Measurements from ENCODE around the gene USP7. TPM values are rescaled to one million over a fixed set of nuclear protein-coding genes. Genes with fewer than 3 reads are reported as not detected.
"Not testable (repeated sequence)": the region's sequence is repeated elsewhere in the genome, so short reads cannot be mapped to it uniquely, and the experiment has no call there.

The USP7 gene
- total RNA-seq, 2 donors from 2014 or later = 161 to 180 TPM

DNA sequence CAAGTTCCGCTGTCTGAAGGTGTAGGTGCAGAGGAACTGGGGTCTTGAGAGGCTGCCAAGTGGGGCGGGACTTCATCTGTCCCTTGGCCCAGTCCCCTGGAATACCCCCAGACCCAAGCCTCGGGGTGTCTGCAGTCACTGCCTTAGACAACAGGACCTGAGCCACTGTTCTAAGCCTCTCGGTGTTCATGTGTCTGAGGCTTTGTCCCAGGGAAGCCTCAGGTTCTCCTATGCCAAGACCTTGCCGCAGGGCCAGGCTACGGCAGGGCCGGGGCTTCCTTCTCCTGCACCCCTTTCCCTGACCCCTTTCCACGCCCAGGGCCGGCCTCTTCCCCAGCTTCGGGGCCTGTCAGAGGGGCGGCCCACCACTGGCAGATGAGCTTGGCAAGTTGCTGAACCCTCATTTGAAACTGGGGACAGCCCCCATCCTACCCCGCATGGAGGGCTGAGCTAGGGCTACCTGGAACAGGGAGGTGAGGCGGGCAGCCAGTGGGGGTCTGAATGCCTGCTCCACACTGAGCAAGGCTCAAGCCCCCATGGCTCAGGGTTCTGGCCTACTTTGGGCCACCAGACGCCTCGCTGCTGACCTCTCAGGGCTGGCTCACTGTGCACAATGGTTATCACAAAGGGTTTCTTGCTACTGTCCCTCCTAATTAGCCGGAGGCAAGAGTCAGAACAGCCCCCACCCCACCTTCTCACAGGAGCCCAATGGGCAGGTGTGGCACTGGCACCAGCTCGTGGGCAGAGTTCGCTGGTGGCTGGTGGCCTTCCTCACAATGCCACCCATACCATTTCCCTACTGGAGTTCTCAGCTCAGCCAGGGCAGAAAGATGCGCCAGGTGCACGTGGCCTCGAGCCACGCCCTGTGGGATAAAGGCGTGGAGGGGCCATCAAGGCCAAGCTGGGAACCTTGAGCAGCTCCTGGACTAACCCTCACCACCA lies 74.5 kb downstream of the USP7 start:
- H3K36me3 Mint-ChIP-seq = peaks cover 6% of the 10 kb centered on the region
- H3K27me3 Mint-ChIP-seq = no peaks in the 10 kb centered on the region
- H3K27ac Mint-ChIP-seq = no peak overlapping the region
- DNase-seq (ENCODE audit: low spot score) (no peak), ATAC-seq (no peak)
- no peaks in the 10 kb centered on the region for H3K9me3 Mint-ChIP-seq
- H3K4me1 Mint-ChIP-seq (ENCODE audit: low read depth in 2 of 2) = peaks cover 19 to 21% of the 10 kb centered on the region in 2 donors
- no peak overlapping the region for H3K4me3 Mint-ChIP-seq

DNA sequence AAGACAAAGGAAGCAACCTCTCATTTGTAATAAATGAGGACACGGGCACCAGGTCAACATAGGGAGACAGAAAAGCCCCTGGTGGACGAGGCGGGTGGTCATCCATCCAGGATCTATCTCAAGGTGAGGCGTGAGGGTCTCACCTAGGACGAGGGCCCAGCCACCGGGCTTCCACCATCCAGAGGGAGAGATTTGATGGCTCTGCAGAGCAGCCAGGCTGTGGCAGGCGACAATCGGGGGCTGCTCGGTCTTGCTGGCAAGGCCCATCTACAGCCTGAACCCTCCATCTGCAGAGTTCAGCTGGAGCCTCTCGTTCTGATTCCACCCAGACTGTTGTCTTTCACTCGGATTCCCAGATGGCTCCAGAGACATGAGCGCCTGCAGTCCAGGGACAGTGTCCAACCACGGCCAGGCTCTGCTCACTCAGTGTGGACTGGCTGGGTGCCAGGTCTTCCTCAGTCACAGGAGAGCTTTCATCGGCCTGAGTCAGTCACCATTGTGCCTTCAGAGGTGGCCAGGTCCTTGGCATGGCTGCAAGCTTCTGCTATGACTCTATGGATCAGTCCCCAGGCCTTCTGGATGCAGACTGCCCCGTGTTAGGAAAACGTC lies 75.7 kb downstream of the USP7 start:
- H3K4me3 Mint-ChIP-seq = no peak overlapping the region
- peaks cover 19 to 21% of the 10 kb centered on the region in 2 donors for H3K4me1 Mint-ChIP-seq (ENCODE audit: low read depth in 2 of 2)
- H3K36me3 Mint-ChIP-seq = peaks cover 1% of the 10 kb centered on the region
- no peaks in the 10 kb centered on the region for H3K27me3 Mint-ChIP-seq
- H3K9me3 Mint-ChIP-seq = no peaks in the 10 kb centered on the region
- no peak overlapping the region for H3K27ac Mint-ChIP-seq
- ATAC-seq (no peak), DNase-seq (ENCODE audit: low spot score) (no peak)

- ATAC-seq = no peak
- H3K4me3 Mint-ChIP-seq = no peak overlapping the region
- peak overlapping the region in 1 of 2 donors; percentile 30 for H3K27ac Mint-ChIP-seq
Observed at GRCh38 chr16:8887431-8887765, 76.3 kb downstream of the USP7 start.

DNA sequence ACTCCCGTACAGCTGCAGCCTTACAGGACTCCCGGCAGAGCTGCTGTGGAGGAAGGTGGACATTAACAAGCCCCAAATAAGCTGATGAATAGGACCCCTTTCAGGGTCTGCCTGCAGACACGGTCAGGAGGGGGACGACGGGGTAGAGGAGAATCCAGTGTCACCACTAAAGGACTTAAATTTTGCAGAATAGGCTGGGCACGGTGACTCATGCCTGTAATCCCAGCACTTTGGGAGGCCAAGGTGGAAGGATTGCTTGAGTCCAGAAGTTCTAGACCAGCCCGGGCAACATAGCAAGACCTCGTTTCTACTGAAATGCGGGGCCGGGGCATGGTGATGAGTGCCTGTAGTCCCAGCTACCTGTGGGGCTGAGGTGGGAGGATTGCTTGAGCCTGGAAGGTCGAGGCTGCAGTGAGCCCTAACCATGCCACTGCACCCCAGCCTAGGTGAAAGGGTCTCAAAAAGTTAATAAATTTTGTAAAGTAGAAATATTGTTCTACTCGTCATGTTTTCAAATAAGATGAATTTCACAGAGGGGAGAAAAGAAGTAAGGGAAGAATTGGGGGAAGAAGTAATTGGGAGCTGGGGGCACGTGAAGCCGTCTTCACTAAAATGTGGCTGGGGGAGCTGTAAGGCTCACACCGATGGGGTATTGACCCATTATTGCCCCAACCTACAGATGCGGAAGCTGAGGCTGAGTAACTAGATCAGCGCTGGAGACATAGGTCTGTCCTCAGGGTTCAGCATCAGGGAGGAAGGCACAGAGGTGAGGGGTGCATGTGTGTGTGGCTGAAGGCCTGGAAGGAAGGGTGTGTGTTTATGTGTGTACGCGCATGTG lies 76.9 kb downstream of the USP7 start:
- H3K4me3 Mint-ChIP-seq = no peak overlapping the region
- ATAC-seq (no peak), DNase-seq (ENCODE audit: low spot score) (no peak)
- H3K27me3 Mint-ChIP-seq = no peaks in the 10 kb centered on the region
- H3K9me3 Mint-ChIP-seq = no peaks in the 10 kb centered on the region
- H3K36me3 Mint-ChIP-seq = no peaks in the 10 kb centered on the region
- peaks cover 18 to 19% of the 10 kb centered on the region in 2 donors for H3K4me1 Mint-ChIP-seq (ENCODE audit: low read depth in 2 of 2)
- peak overlapping the region in 1 of 2 donors; percentile 30 for H3K27ac Mint-ChIP-seq

More at GRCh38 chr16:8887431-8887765, 76.3 kb downstream of the USP7 start:
- DNase-seq (ENCODE audit: low spot score) = no peak
- no peaks in the 10 kb centered on the region for H3K36me3 Mint-ChIP-seq
- no peaks in the 10 kb centered on the region for H3K9me3 Mint-ChIP-seq
- H3K27me3 Mint-ChIP-seq = no peaks in the 10 kb centered on the region
- H3K4me1 Mint-ChIP-seq (ENCODE audit: low read depth in 2 of 2) = peaks cover 19 to 21% of the 10 kb centered on the region in 2 donors

DNA sequence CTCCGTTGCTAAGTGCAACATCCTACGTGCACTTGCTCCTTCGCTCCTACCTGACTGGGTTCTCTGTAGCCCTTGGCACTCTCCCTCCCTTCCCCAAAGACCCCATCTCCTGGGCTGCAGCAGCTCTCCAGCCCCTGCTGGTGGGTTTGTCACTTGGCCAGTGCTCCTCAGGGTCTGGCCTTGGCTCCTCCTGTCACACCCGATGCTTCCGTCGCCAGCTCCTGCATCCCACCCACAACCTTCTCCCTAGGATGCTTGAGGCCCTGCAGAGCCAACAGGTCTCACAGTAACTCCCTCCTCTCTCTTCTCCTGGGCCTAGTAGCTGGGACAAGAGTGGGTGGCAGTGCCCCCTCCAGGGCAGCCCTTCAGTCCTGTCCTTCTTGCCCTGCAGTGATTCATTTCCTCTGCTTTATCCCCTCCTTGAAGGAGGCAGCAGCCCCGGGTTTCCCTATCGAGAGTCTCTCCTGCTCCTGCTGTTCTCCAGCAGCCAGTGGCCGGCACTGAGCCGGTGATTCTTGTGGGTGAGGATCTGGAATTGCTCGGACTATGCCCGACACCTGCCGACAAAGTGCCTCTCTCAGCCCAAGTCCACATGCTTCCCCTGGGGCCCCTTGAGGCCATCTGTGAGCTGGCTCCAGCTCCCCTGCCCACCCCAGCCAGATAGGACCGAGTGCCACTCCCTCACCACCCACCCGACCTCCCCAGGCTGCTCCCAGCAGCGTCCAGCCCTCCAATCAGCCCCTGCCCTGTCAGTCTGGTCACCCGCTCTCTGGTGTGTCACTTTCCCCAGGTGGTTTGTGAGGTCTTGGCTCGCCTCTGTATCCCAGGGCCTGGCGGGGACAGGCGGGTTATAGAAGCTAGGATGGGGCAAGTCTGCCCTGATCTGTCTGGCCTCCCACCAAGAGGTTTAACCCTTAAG lies 77.8 kb downstream of the USP7 start:
- Mint-ChIP-seq H3K4me3 (no peak overlapping the region), H3K27me3 (no peaks in the 10 kb centered on the region), H3K36me3 (no peaks in the 10 kb centered on the region), H3K27ac (no peak overlapping the region), H3K9me3 (no peaks in the 10 kb centered on the region), H3K4me1 (ENCODE audit: low read depth in 2 of 2) (peaks cover 15 to 19% of the 10 kb centered on the region in 2 donors)
- ATAC-seq (peak in 1 of 2 donors; percentile 19), DNase-seq (ENCODE audit: low spot score) (no peak)

- Mint-ChIP-seq H3K4me3 (no peak overlapping the region), H3K36me3 (no peaks in the 10 kb centered on the region), H3K9me3 (no peaks in the 10 kb centered on the region), H3K27ac (no peak overlapping the region), H3K4me1 (ENCODE audit: low read depth in 2 of 2) (peaks cover 17 to 19% of the 10 kb centered on the region in 2 donors), H3K27me3 (no peaks in the 10 kb centered on the region)
- ATAC-seq = no peak
- no peak for DNase-seq (ENCODE audit: low spot score)
Observed at GRCh38 chr16:8882725-8883377, 80.9 kb downstream of the USP7 start.

DNA sequence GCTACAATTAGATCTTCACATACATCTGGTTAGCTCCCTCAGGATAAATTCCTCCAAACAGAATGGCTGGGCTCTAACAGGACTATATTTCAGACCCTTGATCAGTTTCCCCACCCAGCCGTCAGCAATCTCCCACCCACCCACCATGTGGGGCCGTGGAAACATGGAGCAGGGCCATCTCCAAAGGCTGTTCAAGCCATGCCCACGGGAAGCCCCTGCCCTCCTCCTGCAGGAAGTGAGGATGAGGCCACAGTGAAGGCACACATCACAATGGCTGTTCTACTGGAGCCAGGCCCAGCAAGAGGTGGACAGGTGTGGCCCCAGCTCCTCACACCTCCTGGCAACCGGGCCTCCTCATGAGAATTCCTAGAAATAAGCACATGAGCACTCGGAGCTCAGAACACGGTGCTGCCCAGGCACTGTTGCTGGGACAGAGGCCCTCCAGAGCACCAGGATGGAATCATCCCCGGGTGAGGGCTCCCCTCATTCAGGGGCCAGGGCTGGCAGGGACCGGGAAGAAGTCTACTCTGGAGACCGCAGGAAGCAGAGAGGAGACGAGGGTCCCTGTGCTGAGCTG lies 81.6 kb downstream of the USP7 start, which contains the start of gene LITAFD:
LITAFD (plus strand) TSS at position 311 of the 577 bp plus-strand sequence. CDS start 2,005 bp downstream, outside the sequence.
- H3K27ac Mint-ChIP-seq = no peak within 1 kb of the TSS
- no peak for ATAC-seq

DNA sequence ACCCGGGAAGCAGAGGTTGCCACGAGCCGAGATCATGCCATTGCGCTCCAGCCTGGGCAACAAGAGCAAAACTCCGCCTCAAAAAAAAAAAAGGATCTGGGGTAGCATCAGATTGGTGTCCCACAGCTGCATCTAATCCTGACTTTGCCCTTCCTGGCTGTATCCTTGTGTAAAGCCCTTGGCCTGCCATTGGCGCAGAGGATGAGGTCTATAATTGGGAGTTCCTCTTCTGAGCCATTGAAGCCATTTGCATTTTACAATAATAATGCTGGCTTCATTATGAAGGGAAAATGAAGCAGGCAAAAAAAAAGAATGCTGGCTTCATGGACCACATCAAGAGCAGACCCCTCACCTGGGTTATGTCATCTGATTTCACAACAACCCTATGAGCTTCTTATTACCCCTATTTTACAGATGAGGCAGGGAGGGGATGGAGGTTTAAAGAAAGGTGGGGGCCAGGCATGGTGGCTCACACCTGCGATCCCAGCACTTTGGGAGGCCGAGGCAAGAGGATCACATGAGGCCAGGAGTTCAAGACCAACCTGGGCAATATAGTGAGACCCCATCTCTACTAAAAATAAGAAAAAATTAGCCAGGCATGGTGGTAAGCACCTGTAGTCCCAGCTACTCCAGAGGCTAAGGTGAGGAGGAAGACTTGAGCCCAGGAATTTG lies 82.7 kb downstream of the USP7 start:
- H3K4me3 Mint-ChIP-seq = no peak overlapping the region
- ATAC-seq (no peak), DNase-seq (ENCODE audit: low spot score) (no peak)
- no peaks in the 10 kb centered on the region for H3K27me3 Mint-ChIP-seq
- no peaks in the 10 kb centered on the region for H3K36me3 Mint-ChIP-seq
- no peaks in the 10 kb centered on the region for H3K9me3 Mint-ChIP-seq
- H3K4me1 Mint-ChIP-seq (ENCODE audit: low read depth in 2 of 2) = peaks cover 10 to 11% of the 10 kb centered on the region in 2 donors
- no peak overlapping the region for H3K27ac Mint-ChIP-seq

More for the DNA sequence above, 81.6 kb downstream of the USP7 start, which contains the start of gene LITAFD:
- Mint-ChIP-seq H3K27me3 (no peaks in the 10 kb centered on the region), H3K4me3 (no peak within 1 kb of the TSS), H3K36me3 (no peaks in the 10 kb centered on the region), H3K4me1 (ENCODE audit: low read depth in 2 of 2) (peaks cover 14 to 15% of the 10 kb centered on the region in 2 donors), H3K9me3 (no peaks in the 10 kb centered on the region)
- peak; percentile 59 for DNase-seq (ENCODE audit: low spot score)

GRCh38 chr16:8878523-8878911 lies 85.2 kb downstream of the USP7 start:
- H3K27ac Mint-ChIP-seq = peak overlapping the region in 1 of 2 donors; percentile 71
- no peaks in the 10 kb centered on the region for H3K9me3 Mint-ChIP-seq
- no peaks in the 10 kb centered on the region for H3K36me3 Mint-ChIP-seq
- H3K4me1 Mint-ChIP-seq (ENCODE audit: low read depth in 2 of 2) = peaks cover 0 to 10% of the 10 kb centered on the region in 2 donors
- DNase-seq (ENCODE audit: low spot score) (no peak), ATAC-seq (no peak)
- no peak overlapping the region for H3K4me3 Mint-ChIP-seq
- no peaks in the 10 kb centered on the region for H3K27me3 Mint-ChIP-seq

GRCh38 chr16:8877894-8878522 lies 85.7 kb downstream of the USP7 start:
- no peak overlapping the region for H3K4me3 Mint-ChIP-seq
- no peaks in the 10 kb centered on the region for H3K9me3 Mint-ChIP-seq
- no peak for ATAC-seq
- peaks cover 0 to 10% of the 10 kb centered on the region in 2 donors for H3K4me1 Mint-ChIP-seq (ENCODE audit: low read depth in 2 of 2)
- no peaks in the 10 kb centered on the region for H3K27me3 Mint-ChIP-seq
- peak overlapping the region in 1 of 2 donors; percentile 71 for H3K27ac Mint-ChIP-seq
- no peak for DNase-seq (ENCODE audit: low spot score)
- H3K36me3 Mint-ChIP-seq = no peaks in the 10 kb centered on the region

DNA sequence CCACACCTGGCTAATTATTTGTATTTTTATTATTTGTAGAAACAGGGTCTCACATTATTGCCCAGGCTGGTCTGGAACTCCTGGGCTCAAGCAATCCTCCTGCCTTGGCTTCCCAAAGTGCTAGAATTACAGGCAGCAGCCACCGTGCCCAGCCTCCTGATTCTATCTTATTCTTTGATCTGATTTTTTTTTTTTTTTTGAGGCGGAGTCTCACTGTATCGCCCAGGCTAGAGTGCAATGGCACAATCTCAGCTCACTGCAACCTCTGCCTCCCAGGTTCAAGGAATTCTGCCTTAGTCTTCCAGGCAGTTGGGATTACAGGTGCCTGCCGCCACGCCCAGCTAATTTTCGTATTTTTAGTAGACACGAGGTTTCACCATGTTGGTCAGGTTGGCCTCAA lies 88.4 kb downstream of the USP7 start:
- not testable (repeated sequence) for H3K27me3 Mint-ChIP-seq; ATAC-seq; H3K4me3 Mint-ChIP-seq; H3K9me3 Mint-ChIP-seq; DNase-seq (ENCODE audit: low spot score); H3K36me3 Mint-ChIP-seq
- Mint-ChIP-seq H3K4me1 (ENCODE audit: low read depth in 2 of 2) (peaks cover 7 to 17% of the 10 kb centered on the region in 2 donors), H3K27ac (peak overlapping the region in 1 of 2 donors; percentile 54)
